ENCODE measurements around the gene E2F7.

Gene E2F7

DNA sequence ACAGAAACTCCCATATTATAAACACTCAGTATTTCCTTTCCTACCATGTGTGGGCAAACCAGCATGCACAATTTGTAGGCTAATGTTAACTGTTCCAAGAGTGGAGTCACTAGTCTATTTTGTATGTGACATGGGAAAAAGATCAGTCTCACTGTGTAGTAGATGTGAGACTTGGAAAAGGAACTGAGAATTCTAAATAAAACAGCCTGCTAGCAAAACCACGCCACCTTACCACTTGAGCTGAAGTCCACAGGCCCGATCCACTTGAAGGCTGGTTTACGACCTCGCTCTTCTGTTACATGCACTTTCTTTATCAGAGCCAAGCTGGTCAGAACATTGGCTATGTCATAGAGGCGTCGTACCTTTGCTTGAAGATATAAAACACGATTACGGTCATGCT, 22.5 kb downstream of the E2F7 start:
- H3K36me3 Mint-ChIP-seq (ENCODE audit: low read depth) = peaks cover 86% of the 10 kb centered on the region
- H3K9me3 Mint-ChIP-seq = peaks cover 18% of the 10 kb centered on the region
- TF ChIP-seq, protein P1, sequence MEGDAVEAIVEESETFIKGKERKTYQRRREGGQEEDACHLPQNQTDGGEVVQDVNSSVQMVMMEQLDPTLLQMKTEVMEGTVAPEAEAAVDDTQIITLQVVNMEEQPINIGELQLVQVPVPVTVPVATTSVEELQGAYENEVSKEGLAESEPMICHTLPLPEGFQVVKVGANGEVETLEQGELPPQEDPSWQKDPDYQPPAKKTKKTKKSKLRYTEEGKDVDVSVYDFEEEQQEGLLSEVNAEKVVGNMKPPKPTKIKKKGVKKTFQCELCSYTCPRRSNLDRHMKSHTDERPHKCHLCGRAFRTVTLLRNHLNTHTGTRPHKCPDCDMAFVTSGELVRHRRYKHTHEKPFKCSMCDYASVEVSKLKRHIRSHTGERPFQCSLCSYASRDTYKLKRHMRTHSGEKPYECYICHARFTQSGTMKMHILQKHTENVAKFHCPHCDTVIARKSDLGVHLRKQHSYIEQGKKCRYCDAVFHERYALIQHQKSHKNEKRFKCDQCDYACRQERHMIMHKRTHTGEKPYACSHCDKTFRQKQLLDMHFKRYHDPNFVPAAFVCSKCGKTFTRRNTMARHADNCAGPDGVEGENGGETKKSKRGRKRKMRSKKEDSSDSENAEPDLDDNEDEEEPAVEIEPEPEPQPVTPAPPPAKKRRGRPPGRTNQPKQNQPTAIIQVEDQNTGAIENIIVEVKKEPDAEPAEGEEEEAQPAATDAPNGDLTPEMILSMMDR (IDR thresholded peaks at IDR 0.05) = no peak
- H3K4me1 Mint-ChIP-seq = no peaks in the 10 kb centered on the region
- no peak overlapping the region for H3K4me3 Mint-ChIP-seq
- DNase-seq = no peak
- H3K27ac Mint-ChIP-seq = no peak overlapping the region
- H3K27me3 Mint-ChIP-seq (ENCODE audit: low read depth, poor library complexity) = no peaks in the 10 kb centered on the region

DNA sequence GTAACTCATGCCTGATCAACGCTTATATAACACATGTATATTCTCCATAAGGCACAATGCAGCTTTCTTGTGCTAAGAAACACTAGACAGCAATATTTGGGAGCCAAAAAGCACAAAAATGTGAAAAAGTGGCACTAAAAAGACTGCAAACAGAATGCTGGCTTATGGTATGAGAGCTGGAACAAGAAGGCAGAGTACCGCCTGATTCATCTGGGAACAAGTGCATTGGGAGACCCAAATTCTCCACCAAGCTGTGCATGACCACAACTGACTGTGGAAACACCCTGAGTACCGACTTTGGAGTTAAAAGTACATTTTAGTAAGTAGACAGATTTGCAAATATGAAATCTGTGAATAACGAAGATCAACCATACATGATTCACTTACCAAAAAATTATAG, 25.1 kb downstream of the E2F7 start:
- H3K9me3 Mint-ChIP-seq = peaks cover 26% of the 10 kb centered on the region

DNA sequence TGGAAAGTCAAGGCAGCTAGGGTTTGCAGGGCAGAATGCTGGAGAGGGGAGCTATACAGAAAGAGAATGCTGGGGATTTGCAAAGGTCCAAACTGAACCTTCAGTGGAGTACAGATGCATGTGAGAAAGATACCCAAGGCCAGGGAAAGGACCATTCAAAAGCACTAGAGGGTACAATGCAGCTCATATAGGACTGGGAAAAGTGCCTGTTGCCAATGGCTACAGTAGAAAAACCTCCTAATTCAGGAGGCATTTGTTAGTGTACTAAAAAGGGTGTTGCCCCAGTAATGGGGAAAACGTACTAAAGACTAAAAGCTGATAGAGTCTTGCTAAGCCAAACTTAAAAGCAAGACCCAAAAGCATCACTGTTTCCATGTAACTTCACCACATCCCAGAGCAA, 30.1 kb downstream of the E2F7 start:
- TF ChIP-seq, protein P1 (IDR thresholded peaks at IDR 0.05) = no peak
- H3K36me3 Mint-ChIP-seq (ENCODE audit: low read depth) = peaks cover 71% of the 10 kb centered on the region
- H3K9me3 Mint-ChIP-seq = peaks cover 26% of the 10 kb centered on the region
- no peak overlapping the region for H3K27ac Mint-ChIP-seq
- no peak for DNase-seq
- H3K4me1 Mint-ChIP-seq = no peaks in the 10 kb centered on the region
- H3K4me3 Mint-ChIP-seq = no peak overlapping the region
- peaks cover 4% of the 10 kb centered on the region for H3K27me3 Mint-ChIP-seq (ENCODE audit: low read depth, poor library complexity)

More for the DNA sequence above, 25.1 kb downstream of the E2F7 start:
- Mint-ChIP-seq H3K4me1 (no peaks in the 10 kb centered on the region), H3K27me3 (ENCODE audit: low read depth, poor library complexity) (no peaks in the 10 kb centered on the region), H3K4me3 (no peak overlapping the region), H3K36me3 (ENCODE audit: low read depth) (peaks cover 87% of the 10 kb centered on the region), H3K27ac (no peak overlapping the region)
- DNase-seq = no peak
- TF ChIP-seq, protein P1 (IDR thresholded peaks at IDR 0.05) = no peak

DNA sequence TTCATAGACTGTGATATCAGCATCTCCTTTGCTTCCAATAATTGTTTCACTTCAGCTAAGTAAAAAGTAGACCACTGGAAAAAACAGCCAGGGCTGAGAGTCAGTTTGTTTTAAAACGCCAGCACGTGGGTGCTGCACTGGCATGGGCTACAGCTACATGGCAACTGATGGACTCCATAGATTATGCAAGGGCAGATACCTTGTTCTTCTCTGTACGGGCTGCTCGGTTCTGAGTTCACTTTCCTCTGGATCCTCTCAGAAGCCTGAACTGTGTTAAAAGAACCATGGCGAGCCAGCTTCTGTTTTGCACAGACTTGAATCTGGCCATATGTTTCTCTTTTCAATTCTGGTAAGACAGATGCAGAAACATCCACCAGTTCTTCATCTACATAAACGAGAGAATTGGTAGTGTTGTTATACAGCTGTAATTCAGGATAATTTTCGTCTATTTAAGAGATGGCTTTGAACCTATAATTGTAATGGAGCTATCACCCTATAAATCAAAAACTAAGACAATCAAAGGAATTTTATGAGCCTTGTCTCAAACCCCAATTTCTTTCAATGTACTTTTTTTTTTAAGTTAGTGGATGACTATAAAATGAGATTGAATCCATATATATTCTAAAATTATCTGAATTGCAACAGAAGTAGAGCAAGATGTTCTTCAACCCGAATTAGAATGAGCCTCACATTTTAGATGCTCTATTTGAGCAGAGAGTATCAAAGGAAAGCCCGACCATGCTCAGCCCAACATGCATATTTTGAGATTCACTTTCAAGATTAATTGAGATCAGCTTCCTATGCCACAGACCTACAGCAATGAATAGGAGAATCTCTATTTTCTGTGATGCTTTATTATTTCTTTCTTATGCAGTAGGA, 31.5 kb downstream of the E2F7 start:
- H3K36me3 Mint-ChIP-seq (ENCODE audit: low read depth) = peaks cover 71% of the 10 kb centered on the region
- H3K4me3 Mint-ChIP-seq = no peak overlapping the region
- no peaks in the 10 kb centered on the region for H3K4me1 Mint-ChIP-seq
- TF ChIP-seq, protein P1 (IDR thresholded peaks at IDR 0.05) = no peak
- H3K9me3 Mint-ChIP-seq = peaks cover 18% of the 10 kb centered on the region
- peaks cover 4% of the 10 kb centered on the region for H3K27me3 Mint-ChIP-seq (ENCODE audit: low read depth, poor library complexity)
- no peak for DNase-seq
- H3K27ac Mint-ChIP-seq = no peak overlapping the region

DNA sequence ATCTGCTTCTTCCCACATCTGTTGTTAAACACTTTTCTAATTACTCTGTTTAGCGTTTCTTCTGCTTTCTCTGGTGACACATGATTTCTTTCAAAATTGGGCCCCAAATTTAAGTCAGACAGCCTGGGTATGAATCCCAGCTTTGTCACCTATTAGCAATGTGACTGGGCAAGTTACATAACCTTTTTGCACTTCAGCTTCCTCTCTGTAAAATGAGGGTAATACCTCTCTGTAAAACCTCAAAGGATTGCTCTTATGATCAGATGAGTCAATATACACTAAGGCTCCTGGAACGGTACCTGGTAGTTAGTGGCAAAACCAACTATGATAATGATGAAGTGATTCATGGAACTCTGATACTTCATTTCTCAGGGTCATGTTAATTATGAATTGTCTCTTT, 33.0 kb downstream of the E2F7 start:
- peaks cover 58% of the 10 kb centered on the region for H3K36me3 Mint-ChIP-seq (ENCODE audit: low read depth)
- peaks cover 4% of the 10 kb centered on the region for H3K27me3 Mint-ChIP-seq (ENCODE audit: low read depth, poor library complexity)
- DNase-seq = no peak
- no peaks in the 10 kb centered on the region for H3K4me1 Mint-ChIP-seq
- H3K9me3 Mint-ChIP-seq = peaks cover 3% of the 10 kb centered on the region
- H3K4me3 Mint-ChIP-seq = no peak overlapping the region
- TF ChIP-seq, protein P1 (IDR thresholded peaks at IDR 0.05) = no peak
- H3K27ac Mint-ChIP-seq = no peak overlapping the region

DNA sequence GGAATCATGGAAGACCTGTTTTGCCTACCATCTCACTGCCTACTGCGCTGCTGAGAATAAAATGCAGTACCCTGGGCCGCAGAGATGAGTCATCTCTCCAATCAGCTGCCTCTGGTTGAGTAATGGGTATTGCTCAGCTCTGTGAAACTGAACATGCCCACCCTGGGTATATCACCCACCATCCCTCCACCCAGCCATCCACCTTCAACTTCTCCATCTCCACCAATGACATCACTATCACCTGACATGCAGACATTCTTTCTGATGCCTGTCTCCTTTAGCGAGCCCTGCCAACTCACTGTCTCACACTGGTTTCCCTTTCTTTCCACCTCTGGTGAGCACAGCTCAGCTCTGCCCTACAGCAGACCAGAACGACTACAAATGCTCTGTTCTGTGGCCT, 33.6 kb downstream of the E2F7 start:
- H3K4me1 Mint-ChIP-seq = no peaks in the 10 kb centered on the region
- peak overlapping the region; percentile 50 for H3K27ac Mint-ChIP-seq
- peaks cover 4% of the 10 kb centered on the region for H3K27me3 Mint-ChIP-seq (ENCODE audit: low read depth, poor library complexity)
- H3K4me3 Mint-ChIP-seq = no peak overlapping the region
- no peaks in the 10 kb centered on the region for H3K9me3 Mint-ChIP-seq
- H3K36me3 Mint-ChIP-seq (ENCODE audit: low read depth) = peaks cover 52% of the 10 kb centered on the region
- TF ChIP-seq, protein P1 (IDR thresholded peaks at IDR 0.05) = no peak
- DNase-seq = no peak

Data from nephron progenitor cell (in vitro differentiated cells).